Right lung (tissue), 5 donors: ENCODE measurements around the gene OXCT1. TPM values are rescaled to one million over a fixed set of nuclear protein-coding genes. Genes with fewer than 3 reads are reported as not detected.
A peak's percentile ranks its signal among the peaks of the same experiment; 100 is the strongest.
"Not testable (repeated sequence)": the region's sequence is repeated elsewhere in the genome, so short reads cannot be mapped to it uniquely, and the experiment has no call there.

ENCODE experiments used
- DNase-seq, 2 donors: peaks; one replicate each; pipeline ENCODE4 v3.0.0-alpha.2; 2013
- polyA plus RNA-seq, 5 donors: library from polyadenylated mRNA; unstranded; fragments of 120-200 nt; gene quantifications; one replicate each; pipeline versions ENCODE4 v1.2.1 to v1.2.3, GENCODE V29; 2013; ENCODE audit warnings: inconsistent platforms in 1 of 5, low replicate concordance in 1 of 5; ENCODE audit not compliant: insufficient read length in 5 of 5, insufficient read depth in 1 of 5

Gene OXCT1
- polyA plus RNA-seq, 5 donors = 18.0 to 31.1 (median 23.2) TPM

DNA sequence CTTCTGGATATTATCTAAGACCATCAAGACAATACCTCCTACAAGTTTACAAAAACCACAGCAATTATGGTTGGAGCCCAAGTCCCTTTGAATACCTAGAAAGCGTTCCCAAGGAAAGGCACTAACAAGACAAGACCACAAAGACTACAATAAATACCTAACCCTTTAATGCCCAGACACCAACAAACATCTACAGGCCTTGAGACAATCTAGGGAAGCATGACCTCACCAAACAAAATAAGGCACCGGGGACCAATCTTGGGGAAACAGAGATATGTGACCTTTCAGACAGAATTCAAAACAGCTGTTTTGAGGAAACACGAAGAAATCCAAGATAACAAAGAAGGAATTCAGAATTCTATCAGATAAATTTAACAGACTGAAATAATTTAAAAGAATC, 37.8 kb downstream of the OXCT1 start:
- no peak for DNase-seq

DNA sequence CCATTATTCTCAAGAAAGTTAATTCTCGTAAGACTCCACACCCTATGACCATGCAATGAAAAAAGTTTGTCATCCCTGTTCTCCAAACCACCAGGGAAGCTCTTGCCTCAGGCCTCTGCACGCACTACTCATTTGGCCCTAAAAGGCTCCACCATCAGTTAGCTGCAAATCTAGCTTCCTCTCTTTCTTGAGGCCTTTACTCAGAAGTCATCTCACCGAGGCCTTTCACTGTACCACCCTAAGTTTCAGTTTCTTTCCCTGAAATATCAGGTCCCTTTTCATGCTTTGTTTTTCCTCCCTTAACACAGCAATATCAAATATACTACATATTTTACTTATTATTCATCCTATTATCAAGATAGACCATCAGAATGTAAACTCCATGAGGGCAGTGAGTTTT, 39.1 kb downstream of the OXCT1 start:
- DNase-seq = no peak

DNA sequence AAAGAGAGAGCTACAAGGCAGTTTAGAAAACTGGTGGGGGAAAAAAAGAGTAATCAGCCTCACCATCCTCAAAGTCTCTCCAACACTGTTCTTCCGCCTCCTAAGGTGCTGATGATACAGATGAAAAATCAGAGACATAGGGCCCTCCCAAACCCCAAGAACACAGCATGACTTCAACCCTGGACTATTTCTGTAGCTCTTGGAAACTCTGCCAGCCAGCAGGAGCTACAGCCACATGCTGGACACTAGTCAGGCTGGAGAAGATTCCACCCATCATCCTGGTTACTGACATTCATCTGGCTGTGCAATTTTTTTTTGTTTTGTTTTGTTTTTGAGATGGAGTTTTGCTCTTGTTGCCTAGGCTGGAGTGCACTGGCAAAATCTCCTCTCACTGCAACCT, 42.4 kb downstream of the OXCT1 start:
- DNase-seq = no peak

DNA sequence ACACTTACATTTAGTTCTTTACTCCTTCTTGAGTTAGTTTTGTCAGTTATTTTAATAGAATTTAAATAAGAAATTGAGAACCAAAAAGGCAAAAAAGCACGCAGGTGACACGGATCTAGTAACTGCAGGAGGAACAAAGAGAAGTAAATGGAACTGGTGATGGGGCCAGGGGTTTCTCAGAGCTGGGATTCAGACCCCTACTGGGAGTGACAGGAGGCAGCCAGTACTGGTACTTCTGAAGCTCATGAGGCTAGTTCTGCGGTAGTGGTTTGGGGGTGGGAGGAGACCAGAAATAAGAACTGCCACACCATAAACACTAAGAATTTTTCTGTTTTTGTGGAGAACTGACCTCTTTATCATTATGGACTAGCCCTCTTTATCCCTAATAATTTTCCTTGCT, 48.2 kb downstream of the OXCT1 start:
- no peak for DNase-seq

DNA sequence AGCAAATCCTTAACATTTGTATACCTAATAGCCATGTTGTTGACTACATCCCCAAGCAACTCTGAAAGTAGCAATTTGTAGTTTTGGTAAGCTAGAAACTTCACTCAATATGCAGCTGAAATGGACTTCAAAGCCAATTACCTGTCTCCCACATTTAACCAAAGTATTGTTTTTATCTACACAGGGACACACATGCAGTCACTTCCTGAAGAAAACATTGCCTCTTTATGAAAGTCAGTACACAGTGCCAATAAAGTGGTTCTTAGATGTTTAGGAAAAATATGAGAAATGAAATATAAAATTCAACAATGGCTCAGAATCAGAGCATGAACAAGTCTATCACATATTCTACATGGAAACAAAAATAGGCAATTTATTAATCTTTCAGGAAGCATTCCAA, 49.2 kb downstream of the OXCT1 start:
- DNase-seq = no peak

DNA sequence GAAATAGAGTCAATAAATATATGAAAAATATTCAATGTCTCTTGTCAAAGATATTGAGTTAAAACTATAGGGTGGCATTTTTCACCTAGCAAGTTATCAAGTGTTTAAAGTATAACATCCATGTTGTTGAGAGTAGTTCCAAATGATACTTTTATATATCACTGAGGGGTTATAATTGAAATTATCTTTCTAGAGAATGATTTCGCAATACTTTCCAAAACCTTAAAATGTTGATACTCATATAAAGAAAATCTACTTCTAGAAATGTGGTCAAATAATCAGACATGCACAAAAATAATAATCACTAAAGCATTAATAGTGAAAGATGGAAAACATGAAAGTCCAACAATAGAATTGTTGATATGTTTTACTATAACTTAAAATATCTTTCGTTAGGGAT, 50.1 kb downstream of the OXCT1 start:
- DNase-seq = no peak

DNA sequence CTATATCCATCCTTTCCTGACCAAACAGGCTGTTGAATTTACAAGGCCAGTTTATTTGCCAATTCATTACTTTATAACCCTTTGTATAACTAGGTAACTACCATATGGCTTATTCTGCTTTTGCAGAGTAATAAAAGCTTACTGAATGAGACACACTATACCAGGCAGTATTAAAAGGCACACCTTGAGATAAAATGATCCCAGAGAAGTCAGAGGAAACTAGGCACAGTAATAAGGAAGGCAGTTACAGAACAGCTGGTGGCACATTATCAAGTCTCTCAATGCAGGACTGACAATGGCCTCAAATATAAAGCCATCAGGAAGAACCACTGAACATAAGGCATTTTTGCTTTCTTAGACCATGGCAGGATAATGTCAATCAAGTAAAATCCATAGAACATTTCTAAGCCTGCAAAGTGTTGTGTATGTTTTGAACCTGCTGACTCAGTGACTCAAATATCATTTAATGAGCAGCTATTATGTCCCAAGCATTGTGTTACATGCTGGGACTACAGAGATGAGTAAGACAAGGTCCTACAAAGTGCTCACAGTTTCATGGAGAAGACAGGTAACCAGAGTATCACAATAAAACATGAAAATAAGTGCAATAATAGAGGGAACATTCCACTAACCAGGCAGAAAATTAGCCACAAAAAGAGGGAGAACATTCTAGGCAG, 52.5 kb downstream of the OXCT1 start:
- DNase-seq = no peak

DNA sequence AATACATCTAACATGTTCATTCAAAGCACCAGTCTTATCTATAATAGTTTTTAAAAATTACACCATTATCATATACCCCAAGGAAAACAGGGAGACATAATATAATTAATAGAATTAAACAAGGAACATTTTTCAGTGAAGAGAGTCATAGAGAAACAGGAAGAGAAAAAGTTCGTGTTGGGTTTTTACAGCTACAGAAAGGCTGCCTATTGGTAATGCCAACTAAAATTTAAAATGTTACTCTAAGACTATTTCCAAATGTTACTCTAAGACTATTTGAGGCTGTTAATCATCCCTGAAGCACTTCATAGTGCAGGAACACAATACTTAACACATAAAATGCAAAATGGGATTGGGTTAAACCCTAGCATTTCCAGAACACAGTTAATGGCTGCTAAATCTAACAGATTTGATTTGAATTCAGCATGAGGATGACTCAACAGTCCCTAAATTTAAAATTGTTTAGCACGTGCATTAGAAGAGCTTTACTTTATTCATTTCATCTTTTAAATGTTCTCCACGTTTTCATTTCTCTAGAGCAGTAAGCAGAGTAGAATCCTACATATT, 54.5 kb downstream of the OXCT1 start:
- no peak for DNase-seq

DNA sequence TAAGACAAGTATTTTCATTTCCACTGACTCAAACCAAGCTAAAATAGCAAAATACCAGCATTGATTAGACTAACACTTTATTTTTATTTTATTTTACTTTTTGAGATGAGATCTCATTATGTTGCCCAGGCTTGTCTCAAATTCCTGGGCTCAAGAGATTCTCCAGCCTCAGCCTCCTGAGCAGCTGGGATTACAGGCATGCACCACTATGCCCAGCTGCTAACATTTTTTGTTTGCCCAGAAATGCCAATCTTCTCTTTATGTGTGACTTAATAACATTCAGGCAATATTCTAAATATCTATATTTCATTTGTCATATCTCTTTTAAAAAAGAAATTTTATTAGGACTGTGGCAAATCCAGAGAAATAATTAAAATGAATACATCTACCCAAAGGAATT, 55.0 kb downstream of the OXCT1 start:
- DNase-seq = no peak

DNA sequence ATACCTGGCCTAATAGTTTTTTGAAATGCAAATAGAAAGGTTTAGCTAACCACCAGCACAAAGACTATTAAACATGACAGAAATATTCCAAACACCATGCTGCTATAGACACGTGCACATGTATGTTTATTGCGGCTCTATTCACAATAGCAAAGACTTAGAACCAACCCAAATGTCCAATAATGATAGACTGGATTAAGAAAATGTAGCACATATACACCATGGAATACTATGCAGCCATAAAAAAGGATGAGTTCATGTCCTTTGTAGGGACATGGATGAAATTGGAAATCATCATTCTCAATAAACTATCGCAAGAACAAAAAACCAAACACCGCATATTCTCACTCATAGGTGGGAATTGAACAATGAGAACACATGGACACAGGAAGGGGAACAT, 55.9 kb downstream of the OXCT1 start:
- DNase-seq = not testable (repeated sequence)

DNA sequence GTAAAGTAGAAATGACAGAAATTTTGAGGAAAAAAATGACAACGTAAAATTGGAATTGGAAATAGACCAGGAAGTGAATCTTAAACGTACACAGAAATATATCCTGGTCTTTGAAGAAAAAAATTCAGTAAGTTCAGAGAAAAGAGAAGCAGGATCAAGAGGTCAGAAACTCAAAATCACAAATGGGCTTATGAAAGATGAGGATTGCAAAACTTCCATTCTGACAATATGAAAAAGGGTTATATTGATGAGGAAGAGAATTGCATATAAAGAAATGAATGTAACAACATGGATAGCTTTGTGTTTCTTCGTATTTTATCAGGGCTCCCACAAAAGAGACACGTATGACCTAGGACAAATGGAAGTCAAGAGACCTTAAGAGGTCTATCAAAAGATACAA, 58.1 kb downstream of the OXCT1 start:
- no peak for DNase-seq

DNA sequence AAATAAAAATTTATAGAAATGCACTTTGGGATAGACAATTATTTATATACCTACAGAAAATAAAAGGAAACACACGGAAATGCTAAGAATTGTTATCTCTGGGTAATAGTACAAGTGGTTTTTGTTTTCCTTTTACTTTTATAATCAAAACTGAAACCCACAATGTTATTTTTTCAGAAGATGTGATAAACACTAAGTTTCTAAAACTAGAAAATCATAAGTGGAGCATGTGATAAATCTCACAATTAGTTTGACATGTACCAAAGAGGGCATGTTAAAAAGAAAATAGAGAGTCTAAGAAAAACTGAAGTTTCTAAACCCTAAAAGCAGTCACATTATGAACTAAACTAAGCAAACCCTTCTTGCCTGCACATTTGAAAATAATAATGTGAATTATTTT, 61.1 kb downstream of the OXCT1 start:
- DNase-seq = no peak

DNA sequence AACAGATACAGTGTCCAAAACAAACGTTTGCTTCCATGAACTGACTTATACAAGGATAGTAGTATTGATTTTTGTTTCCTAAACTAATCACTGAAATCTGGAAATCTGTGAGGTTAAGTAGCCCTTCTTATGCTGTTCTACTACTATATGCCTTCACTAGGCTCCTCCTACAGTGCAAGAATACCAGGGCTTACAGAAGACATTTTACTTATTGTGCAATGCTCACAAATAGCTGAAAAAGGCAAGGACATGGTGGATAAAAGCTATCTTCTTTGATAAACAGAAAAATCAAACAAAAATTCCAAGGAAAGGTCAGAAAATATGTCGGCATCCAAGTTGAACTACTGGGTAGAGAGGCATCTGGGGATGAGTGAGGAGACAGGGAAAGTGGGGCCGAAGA, 61.9 kb downstream of the OXCT1 start:
- DNase-seq = no peak

DNA sequence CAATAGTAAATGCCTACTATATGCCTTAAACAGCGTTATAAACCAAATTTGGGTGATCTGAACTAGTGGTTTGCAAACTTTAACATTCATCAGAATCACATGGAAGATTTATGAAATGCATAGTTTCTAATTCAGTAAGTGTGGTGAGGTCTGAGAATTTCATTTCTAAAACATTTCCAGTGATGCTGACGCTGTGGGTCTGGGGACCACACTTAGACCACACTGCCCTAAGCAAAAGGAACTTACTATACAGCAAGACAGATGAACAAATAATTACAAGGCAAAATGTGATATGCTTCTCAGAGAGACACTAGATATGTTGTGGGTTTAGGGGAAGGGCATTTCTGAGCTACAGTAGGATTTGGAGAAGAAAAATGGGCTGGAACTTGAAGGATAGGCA, 72.6 kb downstream of the OXCT1 start:
- no peak for DNase-seq

DNA sequence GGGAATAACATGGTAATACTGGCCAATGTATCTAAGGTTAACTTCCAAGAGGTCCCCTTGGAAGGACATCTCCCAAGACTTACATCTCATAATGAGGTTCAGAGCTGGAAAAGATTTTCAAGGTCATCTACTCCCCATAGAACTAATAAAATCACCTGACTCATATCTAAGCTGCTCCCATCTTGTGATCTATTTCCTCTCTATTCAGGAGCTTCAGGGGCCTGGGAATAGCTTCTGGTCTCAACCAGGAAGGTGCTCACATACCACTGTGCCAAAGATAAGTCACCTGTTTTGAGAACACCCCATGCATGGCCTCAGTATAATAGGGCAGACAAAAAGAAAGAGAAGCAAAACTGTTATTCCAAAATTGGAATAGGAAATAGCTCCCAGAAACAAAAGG, 74.2 kb downstream of the OXCT1 start:
- DNase-seq = no peak

DNA sequence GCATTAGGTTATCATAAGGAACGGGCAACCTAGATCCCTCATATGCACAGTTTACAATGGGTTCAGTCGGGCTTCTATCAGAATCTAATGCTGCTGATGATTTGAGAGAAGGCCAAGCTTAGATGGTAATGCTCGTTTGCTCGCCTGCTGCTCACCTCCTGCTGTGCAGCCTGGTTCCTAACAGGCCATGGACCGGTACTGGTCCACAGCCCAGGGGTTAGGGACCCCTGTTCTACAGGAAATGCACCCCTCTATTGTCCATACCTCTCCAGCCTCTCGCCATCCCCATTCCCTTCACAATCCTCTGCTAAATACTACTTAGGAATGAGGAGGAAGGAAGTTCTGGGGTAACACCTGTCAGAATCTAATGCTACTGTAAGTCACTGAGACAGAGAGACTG, 75.1 kb downstream of the OXCT1 start:
- DNase-seq = no peak

DNA sequence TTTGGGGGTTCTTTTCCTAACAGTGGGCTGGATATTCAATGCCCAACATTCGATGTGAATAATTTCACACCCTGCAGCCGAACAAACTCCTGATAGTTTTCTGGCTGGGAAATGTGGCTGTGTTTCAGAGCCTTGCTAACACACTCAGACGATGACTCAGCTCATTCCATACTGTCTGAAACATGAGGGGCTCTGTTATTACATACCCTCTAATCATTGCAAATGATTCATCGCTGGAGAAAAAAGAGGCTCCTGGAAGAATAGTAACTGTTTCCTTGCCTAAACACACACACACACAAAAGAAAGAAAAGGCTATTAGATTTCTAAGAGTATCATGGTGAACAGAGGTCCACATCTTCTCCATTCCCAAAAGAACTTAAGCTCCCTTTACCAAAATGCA, 75.8 kb downstream of the OXCT1 start:
- DNase-seq = peak in 1 of 2 donors; percentile 40

DNA sequence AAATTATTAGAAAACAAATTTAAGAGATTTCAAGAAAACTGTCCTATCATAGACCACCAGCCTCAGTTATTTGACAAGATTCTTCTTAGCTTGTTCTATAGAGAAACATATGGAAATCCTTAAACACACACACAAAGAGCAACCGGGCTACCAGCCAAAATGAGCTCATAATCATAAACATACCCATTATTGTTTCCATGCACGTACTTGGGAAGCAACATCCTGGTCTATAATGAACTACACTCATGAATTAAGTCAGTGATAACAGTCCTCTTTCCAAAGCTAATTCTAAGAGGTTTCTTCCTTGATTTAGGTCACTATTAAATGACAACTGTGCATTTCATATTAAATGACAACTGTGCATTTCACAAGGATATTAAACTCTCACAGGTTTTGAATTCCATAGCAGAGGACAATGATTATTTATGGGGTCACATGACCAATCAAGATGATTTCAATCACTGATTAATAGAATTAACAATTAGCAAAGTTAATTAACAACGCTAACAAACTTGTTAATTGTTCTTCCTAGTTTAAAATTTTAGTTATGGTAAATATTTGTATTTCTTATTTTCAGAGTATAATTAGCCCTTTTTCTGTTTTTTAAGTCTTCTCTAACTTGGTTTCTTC, 77.0 kb downstream of the OXCT1 start:
- DNase-seq = peak; percentile 84 to 92

DNA sequence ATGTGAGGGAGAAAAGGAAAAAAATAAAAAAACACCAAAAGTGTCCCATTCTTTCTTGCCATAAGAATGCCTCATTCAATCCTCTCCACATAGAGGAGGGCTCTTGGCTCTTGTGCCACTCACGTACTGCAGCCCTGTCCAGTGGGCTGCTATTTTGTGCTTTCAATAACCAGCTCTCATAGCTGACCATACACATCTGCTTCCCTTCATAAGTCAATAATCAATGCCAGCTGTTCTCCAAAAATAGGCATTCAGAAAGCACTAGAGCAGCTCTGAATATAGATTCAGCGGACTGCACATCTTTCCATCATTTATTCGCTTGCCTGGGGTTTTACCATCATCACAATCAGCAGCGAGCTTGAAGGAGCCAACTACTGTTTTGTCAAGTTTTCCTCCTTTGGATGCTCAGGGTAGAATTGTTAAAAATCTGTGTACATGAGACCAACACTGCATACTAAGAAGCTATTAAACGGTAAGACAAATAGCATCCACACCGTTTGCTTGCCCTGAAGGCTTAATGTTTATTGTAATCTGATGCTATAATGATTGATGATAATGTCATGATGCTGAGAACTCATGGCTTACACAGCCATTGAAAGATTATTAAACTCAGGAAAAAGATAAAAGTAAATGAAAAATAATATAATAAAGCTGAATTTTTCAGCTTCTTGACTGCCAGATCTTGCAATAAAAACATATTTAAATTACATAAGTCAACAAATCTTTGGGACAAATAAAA, 80.0 kb downstream of the OXCT1 start:
- no peak for DNase-seq

DNA sequence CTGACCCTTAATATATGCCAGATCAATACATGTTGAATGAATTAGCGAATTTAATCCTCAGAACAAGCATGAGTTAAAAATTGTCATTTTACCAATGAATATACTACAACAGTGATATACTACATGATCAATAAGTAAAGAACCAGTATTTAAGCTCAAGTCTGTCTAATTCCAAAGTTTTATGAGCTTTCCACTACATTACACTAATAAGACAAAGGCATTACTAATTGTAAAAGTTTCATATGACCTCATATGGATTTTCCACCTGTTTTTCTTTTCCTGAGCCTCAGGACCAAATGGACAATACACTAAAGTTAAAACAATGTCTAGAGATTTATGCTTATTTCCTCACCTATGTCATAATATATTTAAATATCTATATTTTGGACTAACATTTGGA, 80.8 kb downstream of the OXCT1 start:
- no peak for DNase-seq

DNA sequence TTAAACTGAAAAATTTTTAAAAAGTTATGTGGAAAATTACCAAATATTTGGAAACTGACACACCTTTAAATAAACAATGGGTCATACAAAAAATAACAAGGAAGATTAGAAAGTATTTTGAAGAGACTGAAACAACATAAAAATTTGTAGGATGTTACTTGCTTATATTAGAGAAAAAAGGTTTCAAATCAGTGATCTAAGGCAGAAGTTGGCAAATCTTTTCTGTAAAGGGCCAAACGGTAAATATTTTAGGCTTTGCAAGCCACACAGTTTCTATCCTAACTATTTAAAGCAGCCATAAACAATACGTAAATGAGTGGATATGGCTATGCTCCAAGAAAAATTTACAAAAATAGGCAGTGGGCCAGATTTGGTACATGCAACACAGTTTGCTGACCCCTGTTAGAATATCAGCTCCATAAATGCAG, 81.3 kb downstream of the OXCT1 start:
- DNase-seq = peak; percentile 52 to 61

DNA sequence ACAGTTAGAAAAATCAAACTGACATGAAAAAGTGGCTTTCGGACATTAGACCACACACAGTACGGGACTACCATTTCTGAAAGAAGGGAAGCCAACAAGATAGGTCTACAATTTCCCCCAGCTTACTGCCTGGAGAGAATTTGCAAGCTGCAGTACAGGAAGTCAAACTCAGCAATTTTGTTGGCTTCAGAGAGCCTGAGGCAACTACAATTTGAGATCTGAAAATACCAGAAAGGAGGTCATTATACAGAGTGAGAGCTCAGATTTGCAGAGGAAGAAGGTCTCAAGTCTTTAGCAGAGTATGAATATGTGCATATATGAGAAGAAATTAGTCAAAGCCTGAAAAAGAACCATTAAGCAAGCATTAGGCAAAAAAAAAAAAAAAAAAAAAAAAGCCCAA, 83.0 kb downstream of the OXCT1 start:
- no peak for DNase-seq

DNA sequence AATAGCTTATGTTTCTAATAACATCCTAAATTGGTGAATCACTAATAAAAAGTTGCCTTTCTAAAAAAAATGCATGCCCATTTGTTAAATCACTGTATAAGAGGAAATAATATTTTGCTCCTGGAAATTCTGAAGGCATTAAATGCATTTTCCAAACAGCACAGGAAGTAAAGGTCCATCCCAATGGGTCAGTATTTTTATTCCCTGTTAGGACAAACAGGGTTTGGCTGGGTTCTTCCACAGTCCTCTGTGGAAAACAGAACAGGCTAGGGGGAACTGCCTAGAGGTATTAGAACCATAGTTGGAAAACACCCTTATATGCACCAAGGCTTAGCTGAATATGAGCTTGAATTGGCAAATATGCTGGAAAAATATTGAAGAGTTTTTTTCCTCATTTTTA, 85.2 kb downstream of the OXCT1 start:
- DNase-seq = no peak
